ENCODE results near the gene ELAPOR1. TPM values are rescaled to one million over a fixed set of nuclear protein-coding genes. Genes with fewer than 3 reads are reported as not detected.
A peak's percentile ranks its signal among the peaks of the same experiment; 100 is the strongest.

The ELAPOR1 gene
- total and polyA plus RNA-seq, 9 of the 15 experiments (the other 6 are each of a cell fraction or from before 2014, with no cell fraction given), result 0.07 to 1.2 (median 0.18) TPM

GRCh38 chr1:109134423-109134822, 20.5 kb downstream of the ELAPOR1 start (continued):
- TF ChIP-seq SFPQ (IDR thresholded peaks at IDR 0.05; ENCODE audit: low read depth, low read length) (no peak), ZNF778 (CRISPR knock-in tag; IDR thresholded peaks at IDR 0.05) (no peak), ZNF586 (CRISPR knock-in tag; conservative IDR thresholded peaks at IDR 0.05) (no peak), TCF3 (CRISPR knock-in tag; IDR thresholded peaks at IDR 0.05) (peak; percentile 96), HMGXB4 (CRISPR knock-in tag; IDR thresholded peaks at IDR 0.05) (no peak), ARID3A (IDR thresholded peaks at IDR 0.05; ENCODE audit: borderline replicate concordance, low read depth, low read length) (no peak), ZNF583 (CRISPR knock-in tag; IDR thresholded peaks at IDR 0.05) (peak; percentile 60; the same call in 1 of the 2 replicates), MTA1 (IDR thresholded peaks at IDR 0.05; ENCODE audit: borderline replicate concordance) (no peak), PTRF (tag; IDR thresholded peaks at IDR 0.05) (no peak), POLR2H (tag; IDR thresholded peaks at IDR 0.05; ENCODE audit: low read depth) (no peak), ZNF134 (CRISPR knock-in tag; conservative IDR thresholded peaks at IDR 0.05) (peak; percentile 68), THAP7 (CRISPR knock-in tag; IDR thresholded peaks at IDR 0.05) (no peak), ZEB2 (IDR thresholded peaks at IDR 0.05) (peak; percentile 82), NR2C2 (CRISPR knock-in tag; IDR thresholded peaks at IDR 0.05) (no peak), NR2C2 (tag; IDR thresholded peaks at IDR 0.05) (0 out of 2 replicates have a peak, but pooled peaks have one; percentile 37), ZNF274 (IDR thresholded peaks at IDR 0.05; ENCODE audit: borderline replicate concordance, low read depth, low read length) (peak; percentile 74; the same call in 1 of the 2 replicates), IRF9 (tag; IDR thresholded peaks at IDR 0.05) (no peak), NFYB (IDR thresholded peaks at IDR 0.05; ENCODE audit: extremely low read depth, insufficient read length) (no peak), SMARCE1 (IDR thresholded peaks at IDR 0.05) (peak; percentile 43; the same call in 1 of the 2 replicates), ZBTB7A (IDR thresholded peaks at IDR 0.05; ENCODE audit: borderline replicate concordance, control insufficient read depth, low read depth, low read length) (peak; percentile 30; the same call in 1 of the 2 replicates), GABPA (tag; conservative IDR thresholded peaks at IDR 0.05; ENCODE audit: low read depth) (no peak), BHLHE40 (IDR thresholded peaks at IDR 0.05; ENCODE audit: low read length) (peak; percentile 91)

Measured in K562 (cell line).